Keratinocyte (primary cell): ENCODE results near the gene TMEM61. TPM values are rescaled to one million over a fixed set of nuclear protein-coding genes. Genes with fewer than 3 reads are reported as not detected.

Source experiments
- DNase-seq: peaks from one replicate; pipeline ENCODE4 v3.0.0-alpha.2; 2011; ENCODE audit warnings: low read depth, missing footprints, low spot score
- FAIRE-seq: peaks from 2 replicates; lab custom pipeline; 2011; peaks lifted over from hg19 to GRCh38; lab: Jason Lieb, UNC
- H2AFZ ChIP-seq: 2 replicates; pipeline ENCODE4 v1.6.0; 2012; ENCODE audit warnings: low read length, control low read depth, inconsistent platforms; ENCODE audit not compliant: control insufficient read depth
- H3K27ac ChIP-seq: 2 replicates; pipeline ENCODE4 v1.5.1; 2011; ENCODE audit warnings: low read length; ENCODE audit not compliant: control insufficient read depth, insufficient read depth
- H3K27me3 ChIP-seq: 3 replicates; pipeline ENCODE4 v1.6.0; 2011; ENCODE audit warnings: low read length; ENCODE audit not compliant: control insufficient read depth, insufficient read depth; ENCODE audit errors: extremely low read depth
- H3K36me3 ChIP-seq, 2 experiments: 2 replicates in 1 of 2; 3 replicates in 1 of 2; pipeline ENCODE4 v1.5.1; 2011; ENCODE audit warnings: low read length in 2 of 2, mild to moderate bottlenecking in 1 of 2; ENCODE audit not compliant: control insufficient read depth in 2 of 2, insufficient read depth in 2 of 2; ENCODE audit errors: extremely low read depth in 1 of 2
- H3K4me1 ChIP-seq: 3 replicates; pipeline ENCODE4 v1.5.1; 2011; ENCODE audit warnings: low read length; ENCODE audit not compliant: control insufficient read depth, insufficient read depth; ENCODE audit errors: extremely low read depth
- H3K4me2 ChIP-seq: 3 replicates; pipeline ENCODE4 v1.6.0; 2011; ENCODE audit warnings: low read depth, low read length; ENCODE audit not compliant: control insufficient read depth, insufficient read depth; ENCODE audit errors: extremely low read depth
- H3K4me3 ChIP-seq, 3 experiments: fragments of 200-600 bp in 1 of 3; sonication (generic) in 1 of 3; 2 replicates in 2 of 3; 3 replicates in 1 of 3; pipeline ENCODE4 v1.5.1; 2011 to 2016; ENCODE audit warnings: low read length in 3 of 3, mild to moderate bottlenecking in 3 of 3, control low read depth in 2 of 3, inconsistent platforms in 1 of 3, low read depth in 1 of 3, mixed read lengths in 1 of 3, mixed run types in 1 of 3, moderate library complexity in 1 of 3; ENCODE audit not compliant: control insufficient read depth in 2 of 3, insufficient read depth in 2 of 3; ENCODE audit errors: extremely low read depth in 1 of 3
- H3K79me2 ChIP-seq: 2 replicates; pipeline ENCODE4 v1.6.0; 2012; ENCODE audit warnings: low read length; ENCODE audit not compliant: control insufficient read depth, insufficient read depth
- H3K9ac ChIP-seq: 3 replicates; pipeline ENCODE4 v1.6.0; 2011; ENCODE audit warnings: low read length; ENCODE audit not compliant: control insufficient read depth, insufficient read depth; ENCODE audit errors: extremely low read depth
- H3K9me1 ChIP-seq: 3 replicates; pipeline ENCODE4 v1.6.0; 2011; ENCODE audit warnings: low read length; ENCODE audit not compliant: control insufficient read depth, insufficient read depth; ENCODE audit errors: extremely low read depth
- H3K9me3 ChIP-seq: 2 replicates; pipeline ENCODE4 v1.5.1; 2012; ENCODE audit warnings: low read depth, low read length; ENCODE audit not compliant: control insufficient read depth
- H4K20me1 ChIP-seq: 3 replicates; pipeline ENCODE4 v1.6.0; 2011; ENCODE audit warnings: low read length; ENCODE audit not compliant: control insufficient read depth, insufficient read depth; ENCODE audit errors: extremely low read depth
- EZH2 ChIP-seq: IDR thresholded peaks from one replicate; pipeline ENCODE4 v1.6.1; 2012; ENCODE audit warnings: inconsistent platforms, mild to moderate bottlenecking, low read length, moderate library complexity
- dilution Hi-C: fragments of 300-500 bp; cut with MboI; formaldehyde crosslinking; loops from one replicate; pipeline ENCODE4 v1.7.0; 2020; ENCODE audit warnings: low sequenced_read_pairs; ENCODE audit not compliant: extremely low pct_ligation_motif_present
- polyA plus RNA-seq, 5 experiments: library from polyadenylated mRNA; depleted of rRNA in 3 of 5; stranded (reverse) in 3 of 5; stranded (forward) in 1 of 5; unstranded in 1 of 5; fragments of >200 nt; gene quantifications; 1 replicate in 1 of 5; 2 replicates in 3 of 5; 3 replicates in 1 of 5; pipeline versions ENCODE4 v1.2.1 to v1.2.3, GENCODE V29; 2011 to 2012; ENCODE audit warnings: missing spikeins in 2 of 5, low read depth in 1 of 5, low replicate concordance in 1 of 5
- TF ChIP-seq, protein P1 (sequence below), 3 experiments: IDR thresholded peaks in 1 of 3; conservative IDR thresholded peaks in 1 of 3; optimal IDR thresholded peaks in 1 of 3; 2 replicates in 2 of 3; 3 replicates in 1 of 3; pipeline versions ENCODE3 to v1.5.1; 2011; ENCODE audit warnings: low read length in 3 of 3, mild to moderate bottlenecking in 3 of 3, moderate library complexity in 2 of 3, control low read depth in 1 of 3, inconsistent platforms in 1 of 3; ENCODE audit not compliant: insufficient read depth in 2 of 3; ENCODE audit errors: extremely low read depth in 1 of 3

TMEM61 gene
- polyA plus RNA-seq, 1 donor (not counting 4 experiments of a cell fraction or from before 2014, with no cell fraction given), result 1.0 TPM

DNA sequence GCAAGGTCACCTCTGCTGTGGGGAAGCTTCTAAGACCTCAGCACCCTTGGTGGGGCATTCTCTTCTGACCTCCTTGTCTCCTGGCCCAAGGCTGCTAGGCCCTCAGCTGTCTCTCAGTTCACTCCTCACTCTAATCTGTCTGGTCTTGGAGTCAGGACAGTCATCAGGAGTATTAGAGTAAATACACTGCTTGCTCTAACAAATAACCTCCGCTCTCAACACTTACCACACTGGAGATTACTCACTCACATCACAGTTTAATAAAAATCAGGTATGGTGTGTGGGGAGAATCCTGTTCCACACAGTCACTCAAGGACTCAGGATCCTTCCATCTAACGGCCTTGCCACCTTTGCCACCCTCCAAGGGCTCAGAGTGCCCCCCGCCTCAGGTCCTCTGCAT lies 26.6 kb upstream of the TMEM61 start:
- Histone ChIP-seq H3K4me2 (no peak overlapping the region), H3K27me3 (no peaks in the 10 kb centered on the region), H3K27ac (no peak overlapping the region), H3K9me3 (peaks cover 4% of the 10 kb centered on the region), H3K9me1 (peaks cover 2% of the 10 kb centered on the region), H2AFZ (no peak overlapping the region), H3K79me2 (no peaks in the 10 kb centered on the region), H3K4me1 (peaks cover 28% of the 10 kb centered on the region), H3K9ac (no peak overlapping the region), H4K20me1 (no peaks in the 10 kb centered on the region), H3K4me3 (no peak overlapping the region), H3K36me3 (no peaks in the 10 kb centered on the region)
- dilution Hi-C loops, result no loop called here
- TF ChIP-seq EZH2, result no peak
- TF ChIP-seq, protein P1, sequence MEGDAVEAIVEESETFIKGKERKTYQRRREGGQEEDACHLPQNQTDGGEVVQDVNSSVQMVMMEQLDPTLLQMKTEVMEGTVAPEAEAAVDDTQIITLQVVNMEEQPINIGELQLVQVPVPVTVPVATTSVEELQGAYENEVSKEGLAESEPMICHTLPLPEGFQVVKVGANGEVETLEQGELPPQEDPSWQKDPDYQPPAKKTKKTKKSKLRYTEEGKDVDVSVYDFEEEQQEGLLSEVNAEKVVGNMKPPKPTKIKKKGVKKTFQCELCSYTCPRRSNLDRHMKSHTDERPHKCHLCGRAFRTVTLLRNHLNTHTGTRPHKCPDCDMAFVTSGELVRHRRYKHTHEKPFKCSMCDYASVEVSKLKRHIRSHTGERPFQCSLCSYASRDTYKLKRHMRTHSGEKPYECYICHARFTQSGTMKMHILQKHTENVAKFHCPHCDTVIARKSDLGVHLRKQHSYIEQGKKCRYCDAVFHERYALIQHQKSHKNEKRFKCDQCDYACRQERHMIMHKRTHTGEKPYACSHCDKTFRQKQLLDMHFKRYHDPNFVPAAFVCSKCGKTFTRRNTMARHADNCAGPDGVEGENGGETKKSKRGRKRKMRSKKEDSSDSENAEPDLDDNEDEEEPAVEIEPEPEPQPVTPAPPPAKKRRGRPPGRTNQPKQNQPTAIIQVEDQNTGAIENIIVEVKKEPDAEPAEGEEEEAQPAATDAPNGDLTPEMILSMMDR (optimal IDR thresholded peaks at IDR 0.05 in 1 of 3, IDR thresholded peaks at IDR 0.05 in 1 of 3, conservative IDR thresholded peaks at IDR 0.05 in 1 of 3; ENCODE audit: extremely low read depth in 1 of 3, insufficient read depth in 2 of 3, low read length in 3 of 3), result no peak
- DNase-seq (no peak), FAIRE-seq (no peak)

DNA sequence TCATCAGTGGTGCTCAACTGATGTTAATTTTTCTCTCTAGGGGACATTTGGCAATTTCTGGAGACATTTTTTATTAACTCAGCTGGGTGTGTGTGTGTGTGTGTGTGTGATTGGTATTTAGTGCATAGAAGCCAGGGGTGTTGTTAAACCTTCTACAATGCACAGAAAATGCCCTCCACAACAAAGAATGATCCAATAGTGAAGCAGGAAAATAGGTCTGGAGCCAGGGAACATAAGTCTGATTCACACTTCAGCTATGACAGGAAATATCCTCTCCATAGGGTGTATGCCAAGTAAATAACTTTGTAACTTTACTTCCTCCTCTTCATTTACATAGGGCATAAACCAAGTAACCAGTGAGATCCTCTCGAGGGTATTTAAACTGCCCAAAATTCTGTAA lies 25.1 kb upstream of the TMEM61 start:
- Histone ChIP-seq H3K9me3 (peaks cover 4% of the 10 kb centered on the region), H3K79me2 (no peaks in the 10 kb centered on the region), H3K27me3 (no peaks in the 10 kb centered on the region), H3K4me1 (peaks cover 24% of the 10 kb centered on the region), H3K27ac (peak overlapping the region; percentile 17), H3K36me3 (no peaks in the 10 kb centered on the region), H3K9me1 (peaks cover 2% of the 10 kb centered on the region), H2AFZ (peak overlapping the region; percentile 41), H3K4me2 (peak overlapping the region; percentile 61), H4K20me1 (no peaks in the 10 kb centered on the region), H3K4me3 (no peak overlapping the region), H3K9ac (no peak overlapping the region)
- TF ChIP-seq, protein P1 (optimal IDR thresholded peaks at IDR 0.05 in 1 of 3, IDR thresholded peaks at IDR 0.05 in 1 of 3, conservative IDR thresholded peaks at IDR 0.05 in 1 of 3; ENCODE audit: extremely low read depth in 1 of 3, insufficient read depth in 2 of 3, low read length in 3 of 3), result no peak
- TF ChIP-seq EZH2, result no peak
- peak; percentile 85 for FAIRE-seq
- dilution Hi-C loops, result no loop called here
- peak; percentile 74 for DNase-seq
